Right ventricle myocardium inferior (tissue), 1 donor: ENCODE results near the gene ZNF507. TPM values are rescaled to one million over a fixed set of nuclear protein-coding genes. Genes with fewer than 3 reads are reported as not detected.

Source experiments
- total RNA-seq: library from RNA; stranded (reverse); fragmentation: NEBNext Ultra II Directional; extraction: Animal tissue kit (Norgen Biotek cat#: 25700); gene quantifications from one replicate; pipeline ENCODE4 v1.2.1, GENCODE V29; 2021
- donor health status: DM: no; HTN: yes; CAD: no; lungs with severe emphysema.

Gene ZNF507
- total RNA-seq, 1 donor from 2014 or later = 14.7 TPM

Other genes starting within 250 kb of the ZNF507 start
- 5.2 TPM for gene DPY19L3, start 60.2 kb downstream of the ZNF507 start, total RNA-seq
- gene PDCD5, start 235.6 kb downstream of the ZNF507 start, total RNA-seq = 133 TPM